Endothelial cell of umbilical vein (primary cell): ENCODE results near the gene PPP1R9B. TPM values are rescaled to one million over a fixed set of nuclear protein-coding genes. Genes with fewer than 3 reads are reported as not detected.

Source experiments
- BruUV-seq: library from RNA; stranded (reverse); fragments of 400-500 nt; replicated peaks from 2 replicates; lab custom pipeline; 2021; lab: Mats Ljungman, UMichigan
- CTCF ChIA-PET: fragments of 300-600, 350-600 bp; sonication (Branson Sonifier 250); formaldehyde crosslinking; loops from one replicate; lab custom pipeline; 2021; ENCODE audit warnings: antibody characterized with exemption, inconsistent platforms; lab: Charles Lee
- POLR2A ChIA-PET: fragments of 300-600, 350-600 bp; sonication (Branson Sonifier 250); formaldehyde crosslinking; loops from one replicate; lab custom pipeline; 2021; ENCODE audit warnings: antibody characterized with exemption, inconsistent platforms; lab: Charles Lee
- DNase-seq: peaks from one replicate; pipeline ENCODE4 v3.0.0-alpha.2; 2011; ENCODE audit warnings: low read depth, low spot score
- FAIRE-seq: peaks from 2 replicates; lab custom pipeline; 2011; peaks lifted over from hg19 to GRCh38; lab: Jason Lieb, UNC
- H2AFZ ChIP-seq: 2 replicates; pipeline ENCODE4 v1.6.0; 2012; ENCODE audit warnings: low read depth, low read length, control low read depth, inconsistent platforms
- H3K27ac ChIP-seq: 2 replicates; pipeline ENCODE4 v1.5.1; 2011; ENCODE audit warnings: low read depth, mild to moderate bottlenecking, control low read depth, low read length, moderate library complexity; ENCODE audit not compliant: insufficient read depth
- H3K27me3 ChIP-seq, 2 experiments: 2 replicates each; pipeline versions ENCODE4 v1.6.0 to v1.6.1; 2011; ENCODE audit warnings: low read length in 2 of 2, mixed read lengths in 1 of 2; ENCODE audit not compliant: control insufficient read depth in 2 of 2, insufficient read depth in 2 of 2
- H3K36me3 ChIP-seq, 2 experiments: 2 replicates in 1 of 2; 3 replicates in 1 of 2; pipeline ENCODE4 v1.5.1; 2011; ENCODE audit warnings: low read length in 2 of 2, mild to moderate bottlenecking in 1 of 2, moderate library complexity in 1 of 2; ENCODE audit not compliant: control insufficient read depth in 2 of 2, insufficient read depth in 2 of 2; ENCODE audit errors: extremely low read depth in 1 of 2
- H3K4me1 ChIP-seq: 3 replicates; pipeline ENCODE4 v1.5.1; 2011; ENCODE audit warnings: mild to moderate bottlenecking, low read length; ENCODE audit not compliant: control insufficient read depth, insufficient read depth; ENCODE audit errors: extremely low read depth
- H3K4me2 ChIP-seq: 2 replicates; pipeline ENCODE4 v1.6.1; 2011; ENCODE audit warnings: low read length, control low read depth, mixed read lengths; ENCODE audit not compliant: insufficient read depth
- H3K4me3 ChIP-seq, 3 experiments: fragments of 200-600 bp in 1 of 3; sonication (generic), shearing (Covaris generic) in 1 of 3; replicated peaks in 1 of 3; 2 replicates each; pipeline ENCODE4 v1.5.1; 2011 to 2016; ENCODE audit warnings: control low read depth in 3 of 3, low read length in 3 of 3, mild to moderate bottlenecking in 2 of 3, inconsistent platforms in 1 of 3, low read depth in 1 of 3, moderate library complexity in 1 of 3; ENCODE audit not compliant: insufficient read depth in 1 of 3
- H3K79me2 ChIP-seq: 2 replicates; pipeline ENCODE4 v1.6.0; 2012; ENCODE audit warnings: low read length, inconsistent platforms; ENCODE audit not compliant: control insufficient read depth, insufficient read depth
- H3K9ac ChIP-seq: replicated peaks from 2 replicates; pipeline ENCODE3; 2011; ENCODE audit warnings: low read length, control low read depth; ENCODE audit not compliant: insufficient read depth; ENCODE audit errors: extremely low read depth
- H3K9me1 ChIP-seq: replicated peaks from 3 replicates; pipeline ENCODE4 v1.6.0; 2011; ENCODE audit warnings: mild to moderate bottlenecking, low read length; ENCODE audit not compliant: control insufficient read depth, insufficient read depth; ENCODE audit errors: extremely low read depth
- H3K9me3 ChIP-seq: replicated peaks from 2 replicates; pipeline ENCODE4 v1.5.1; 2012; ENCODE audit warnings: low read length, inconsistent platforms; ENCODE audit not compliant: control insufficient read depth, insufficient read depth
- H4K20me1 ChIP-seq: replicated peaks from 2 replicates; pipeline ENCODE3; 2011; ENCODE audit warnings: mild to moderate bottlenecking, low read length; ENCODE audit not compliant: control insufficient read depth, insufficient read depth; ENCODE audit errors: extremely low read depth
- EZH2 ChIP-seq: IDR thresholded peaks from 2 replicates; pipeline ENCODE4 v1.6.1; 2012; ENCODE audit warnings: borderline replicate concordance, low read depth, mild to moderate bottlenecking, moderate library complexity, low read length, inconsistent platforms; ENCODE audit not compliant: severe bottlenecking
- FOS ChIP-seq: IDR thresholded peaks from 2 replicates; pipeline ENCODE4 v1.6.1; 2011; ENCODE audit warnings: mild to moderate bottlenecking, low read length, moderate library complexity, borderline replicate concordance; ENCODE audit not compliant: insufficient read depth
- GATA2 ChIP-seq: IDR thresholded peaks from 2 replicates; pipeline ENCODE4 v1.7.0; 2011; ENCODE audit warnings: low read depth, mild to moderate bottlenecking, moderate library complexity, mixed read lengths, low read length; ENCODE audit not compliant: insufficient read length, insufficient read depth
- JUN ChIP-seq: IDR thresholded peaks from 2 replicates; pipeline ENCODE4 v1.6.1; 2011; ENCODE audit warnings: borderline replicate concordance, low read depth; ENCODE audit not compliant: insufficient read length, insufficient read depth
- MAX ChIP-seq: IDR thresholded peaks from 2 replicates; pipeline ENCODE4 v1.6.1; 2011; ENCODE audit not compliant: insufficient read depth, insufficient read length
- MYC ChIP-seq: IDR thresholded peaks from one replicate; pipeline ENCODE4 v1.6.1; 2011; ENCODE audit warnings: mild to moderate bottlenecking, low read depth, low read length
- POLR2A ChIP-seq: IDR thresholded peaks from 2 replicates; pipeline ENCODE4 v1.6.1; 2012; ENCODE audit warnings: low read depth, mild to moderate bottlenecking, control low read depth, low read length
- POLR2AphosphoS5 ChIP-seq: IDR thresholded peaks from 2 replicates; pipeline ENCODE4 v1.6.1; 2012; ENCODE audit warnings: low read depth, mild to moderate bottlenecking, control low read depth, low read length, moderate library complexity; ENCODE audit not compliant: insufficient read depth
- dilution Hi-C: fragments of 300-500 bp; cut with MboI; formaldehyde crosslinking; loops from one replicate; pipeline ENCODE4 v1.15.0; 2019; ENCODE audit warnings: low sequenced_read_pairs; ENCODE audit not compliant: extremely low pct_ligation_motif_present
- intact Hi-C: fragments of 100-400 bp; cut with micrococcal nuclease; formaldehyde crosslinking; loops from one replicate; pipeline ENCODE4 v1.10.0; 2022
- polyA plus RNA-seq, 4 experiments: library from polyadenylated mRNA; depleted of rRNA in 3 of 4; stranded (reverse) in 3 of 4; unstranded in 1 of 4; fragments of >200 nt; gene quantifications; 2 replicates each; pipeline versions ENCODE4 v1.2.1 to v1.2.3, GENCODE V29; 2011 to 2012; ENCODE audit warnings: missing spikeins in 1 of 4
- total RNA-seq: library from RNA; stranded (reverse); gene quantifications from 2 replicates; pipeline ENCODE4 v1.2.3, GENCODE V29; 2021
- TF ChIP-seq, protein P1 (sequence below), 2 donors: IDR thresholded peaks; 1 replicate in 1 of 2; 2 replicates in 1 of 2; pipeline ENCODE4 v1.5.1; 2011; ENCODE audit warnings: low read length in 2 of 2, mild to moderate bottlenecking in 2 of 2, moderate library complexity in 2 of 2, control low read depth in 1 of 2, inconsistent platforms in 1 of 2, low read depth in 1 of 2; ENCODE audit not compliant: insufficient read depth in 1 of 2; ENCODE audit errors: extremely low read depth in 1 of 2

Gene PPP1R9B
- total and polyA plus RNA-seq, 2 donors (not counting 3 experiments of a cell fraction or from before 2014, with no cell fraction given), result 20.1 to 60.2 TPM

GRCh38 chr17:50141026-50141744 is 9.3 kb downstream of the PPP1R9B start:
- H4K20me1 ChIP-seq, result no peaks in the 10 kb centered on the region
- no peak overlapping the region for H3K27ac ChIP-seq
- no peak overlapping the region for H3K9ac ChIP-seq
- POLR2A ChIA-PET, result no interaction called here
- no peaks in the 10 kb centered on the region for H3K9me1 ChIP-seq
- H3K4me3 ChIP-seq, result no peak overlapping the region
- CTCF ChIA-PET, result interaction anchor here (1.0 to 4.4 kb wide), 11 partner anchors 9 to 57 kb away, joined by 4 to 37 read pairs (median 15); partner anchors contain the start of genes PPP1R9B and SAMD14
- TF ChIP-seq EZH2, result no peak
- TF ChIP-seq POLR2AphosphoS5, result no peak
- no peak for TF ChIP-seq FOS
- TF ChIP-seq JUN, result no peak
- TF ChIP-seq GATA2, result no peak
- no peak for TF ChIP-seq MYC
- TF ChIP-seq, protein P1, sequence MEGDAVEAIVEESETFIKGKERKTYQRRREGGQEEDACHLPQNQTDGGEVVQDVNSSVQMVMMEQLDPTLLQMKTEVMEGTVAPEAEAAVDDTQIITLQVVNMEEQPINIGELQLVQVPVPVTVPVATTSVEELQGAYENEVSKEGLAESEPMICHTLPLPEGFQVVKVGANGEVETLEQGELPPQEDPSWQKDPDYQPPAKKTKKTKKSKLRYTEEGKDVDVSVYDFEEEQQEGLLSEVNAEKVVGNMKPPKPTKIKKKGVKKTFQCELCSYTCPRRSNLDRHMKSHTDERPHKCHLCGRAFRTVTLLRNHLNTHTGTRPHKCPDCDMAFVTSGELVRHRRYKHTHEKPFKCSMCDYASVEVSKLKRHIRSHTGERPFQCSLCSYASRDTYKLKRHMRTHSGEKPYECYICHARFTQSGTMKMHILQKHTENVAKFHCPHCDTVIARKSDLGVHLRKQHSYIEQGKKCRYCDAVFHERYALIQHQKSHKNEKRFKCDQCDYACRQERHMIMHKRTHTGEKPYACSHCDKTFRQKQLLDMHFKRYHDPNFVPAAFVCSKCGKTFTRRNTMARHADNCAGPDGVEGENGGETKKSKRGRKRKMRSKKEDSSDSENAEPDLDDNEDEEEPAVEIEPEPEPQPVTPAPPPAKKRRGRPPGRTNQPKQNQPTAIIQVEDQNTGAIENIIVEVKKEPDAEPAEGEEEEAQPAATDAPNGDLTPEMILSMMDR (IDR thresholded peaks at IDR 0.05; ENCODE audit: extremely low read depth in 1 of 2, insufficient read depth in 1 of 2, low read depth in 1 of 2, low read length in 2 of 2), result no peak
- no peak for TF ChIP-seq POLR2A
- no peak for TF ChIP-seq MAX
- no peaks in the 10 kb centered on the region for H3K27me3 ChIP-seq
- BruUV-seq, result no TSS peak
- FAIRE-seq (peak; percentile 80), DNase-seq (no peak)
- peaks cover 22 to 69% of the 10 kb centered on the region in 2 experiments for H3K36me3 ChIP-seq
- dilution Hi-C loops (no loop called here), intact Hi-C loops (no loop called here)
- H3K4me1 ChIP-seq, result peaks cover 32% of the 10 kb centered on the region
- H3K9me3 ChIP-seq, result no peaks in the 10 kb centered on the region
- no peak overlapping the region for H2AFZ ChIP-seq
- peaks cover 38% of the 10 kb centered on the region for H3K79me2 ChIP-seq
- no peak overlapping the region for H3K4me2 ChIP-seq
